B cell (primary cell): ENCODE measurements around the gene ABCG1. TPM values are rescaled to one million over a fixed set of nuclear protein-coding genes. Genes with fewer than 3 reads are reported as not detected.

Experiments used
- ATAC-seq: fragments of 200-7000 bp; cut with Tn5 transposase; one replicate; pipeline ENCODE4 v1.10.0; 2021; ENCODE audit warnings: low read depth, mild to moderate bottlenecking, moderate number of reproducible peaks, moderate library complexity
- CTCF ChIA-PET: fragments of 350-600 bp; sonication (Branson Sonifier 250); formaldehyde crosslinking; loops from one replicate; lab custom pipeline; 2021; ENCODE audit warnings: antibody characterized with exemption, inconsistent platforms; lab: Charles Lee
- POLR2A ChIA-PET: fragments of 350-600 bp; sonication (Branson Sonifier 250); formaldehyde crosslinking; loops from one replicate; lab custom pipeline; 2021; ENCODE audit warnings: antibody characterized with exemption; lab: Charles Lee
- DNase-seq: peaks from one replicate; pipeline ENCODE4 v3.0.0; 2013
- H2AFZ ChIP-seq: 2 replicates; pipeline ENCODE4 v1.6.1; 2012; ENCODE audit warnings: mild to moderate bottlenecking, low read depth, low read length; ENCODE audit not compliant: insufficient read depth, poor library complexity, severe bottlenecking
- H3K27ac ChIP-seq, 2 donors: 1 replicate in 1 of 2; 2 replicates in 1 of 2; pipeline ENCODE4 v1.5.1; 2012 to 2013; ENCODE audit warnings: low read length in 2 of 2, mild to moderate bottlenecking in 2 of 2, moderate library complexity in 1 of 2
- H3K27me3 ChIP-seq, 4 experiments: fragments of 200-600 bp in 1 of 4; sonication (generic) in 1 of 4; replicated peaks in 1 of 4; 1 replicate in 2 of 4; 2 replicates in 2 of 4; pipeline versions ENCODE4 v1.6.1 to v1.7.0; 2013 to 2016; ENCODE audit warnings: low read length in 3 of 4, mild to moderate bottlenecking in 2 of 4, mixed read lengths in 1 of 4, moderate library complexity in 1 of 4; ENCODE audit not compliant: insufficient read depth in 4 of 4, control insufficient read depth in 3 of 4; ENCODE audit errors: control extremely low read depth in 1 of 4
- H3K36me3 ChIP-seq, 2 experiments: replicated peaks in 1 of 2; 1 replicate in 1 of 2; 2 replicates in 1 of 2; pipeline versions ENCODE4 v1.6.1 to v1.7.1; 2013; ENCODE audit warnings: low read length in 1 of 2; ENCODE audit not compliant: insufficient read depth in 2 of 2, control insufficient read depth in 1 of 2; ENCODE audit errors: control extremely low read depth in 1 of 2, extremely low read depth in 1 of 2
- H3K4me1 ChIP-seq, 2 donors: fragments of 200-600 bp in 1 of 2; sonication (generic) in 1 of 2; 1 replicate in 1 of 2; 2 replicates in 1 of 2; pipeline versions ENCODE4 v1.5.1 to v1.6.1; 2013 to 2017; ENCODE audit warnings: low read length in 2 of 2; ENCODE audit not compliant: control insufficient read depth in 2 of 2, insufficient read depth in 2 of 2
- H3K4me2 ChIP-seq: replicated peaks from 2 replicates; pipeline ENCODE3; 2012; ENCODE audit warnings: mild to moderate bottlenecking, low read depth, low read length; ENCODE audit not compliant: poor library complexity, severe bottlenecking
- H3K4me3 ChIP-seq, 5 experiments: fragments of 200-600 bp in 1 of 5; sonication (generic) in 1 of 5; 1 replicate in 3 of 5; 2 replicates in 2 of 5; pipeline versions ENCODE4 v1.5.1 to v1.7.0; 2011 to 2016; ENCODE audit warnings: low read length in 4 of 5, mild to moderate bottlenecking in 4 of 5, low read depth in 2 of 5, control low read depth in 1 of 5, moderate library complexity in 1 of 5; ENCODE audit not compliant: insufficient read depth in 1 of 5; ENCODE audit errors: control extremely low read depth in 1 of 5, extremely low read depth in 1 of 5
- H3K79me2 ChIP-seq: fragments of 200-600 bp; sonication (generic); one replicate; pipeline ENCODE4 v1.6.0; 2016; ENCODE audit warnings: low read length; ENCODE audit not compliant: control insufficient read depth, insufficient read depth
- H3K9ac ChIP-seq: fragments of 200-600 bp; sonication (generic); 2 replicates; pipeline ENCODE4 v1.6.1; 2017; ENCODE audit warnings: mild to moderate bottlenecking, low read length, moderate library complexity
- H3K9me3 ChIP-seq, 3 donors: one replicate each; pipeline versions ENCODE4 v1.6.1 to v1.7.1; 2013; ENCODE audit warnings: low read length in 2 of 3; ENCODE audit not compliant: control insufficient read depth in 2 of 3, insufficient read depth in 1 of 3; ENCODE audit errors: control extremely low read depth in 1 of 3
- H4K20me1 ChIP-seq: 2 replicates; pipeline ENCODE4 v1.6.0; 2012; ENCODE audit warnings: mild to moderate bottlenecking, low read length; ENCODE audit not compliant: insufficient read depth, control insufficient read depth, poor library complexity, severe bottlenecking
- H3K27ac Mint-ChIP-seq: one replicate; pipeline ENCODE4 v1.8.0; 2021; ENCODE audit warnings: mixed read lengths
- H3K27me3 Mint-ChIP-seq: one replicate; pipeline ENCODE4 v1.8.0; 2021; ENCODE audit warnings: mixed read lengths
- H3K4me1 Mint-ChIP-seq: one replicate; pipeline ENCODE4 v1.8.0; 2021; ENCODE audit warnings: mixed read lengths
- H3K4me3 Mint-ChIP-seq: one replicate; pipeline ENCODE4 v1.8.0; 2021; ENCODE audit warnings: mixed read lengths
- H3K9me3 Mint-ChIP-seq: one replicate; pipeline ENCODE4 v1.8.0; 2022; ENCODE audit warnings: mixed read lengths; ENCODE audit not compliant: insufficient read depth
- EZH2 ChIP-seq: IDR thresholded peaks from 2 replicates; pipeline ENCODE4 v1.6.1; 2012; ENCODE audit warnings: borderline replicate concordance, low read depth, mild to moderate bottlenecking, moderate library complexity, low read length; ENCODE audit not compliant: insufficient read depth, poor library complexity, severe bottlenecking
- WGBS: methylation state at CpG from one replicate; pipeline ENCODE4 v1.1.5; 2013; ENCODE audit warnings: missing lambda C conversion rate; ENCODE audit not compliant: insufficient coverage; 5-methylcytosine and 5-hydroxymethylcytosine counted together
- intact Hi-C: fragments of 100-400 bp; cut with micrococcal nuclease; formaldehyde crosslinking; loops from one replicate; pipeline ENCODE4 v1.10.0; 2022
- polyA plus RNA-seq: library from polyadenylated mRNA; depleted of rRNA; stranded (reverse); fragments of >200 nt; gene quantifications from 2 replicates; pipeline ENCODE4 v1.2.3, GENCODE V29; 2012
- total RNA-seq, 2 donors: library from RNA; stranded (reverse); fragments of 120-200 nt in 1 of 2; gene quantifications; 1 replicate in 1 of 2; 2 replicates in 1 of 2; pipeline versions ENCODE4 v1.2.3 to v1.2.4, GENCODE V29; 2013 to 2022
- TF ChIP-seq, protein P1 (sequence below): fragments of 200-600 bp; IDR thresholded peaks from one replicate; pipeline ENCODE4 v1.8.0; 2022; ENCODE audit warnings: antibody characterized with exemption, mild to moderate bottlenecking

Gene ABCG1
- total and polyA plus RNA-seq, 2 donors (not counting 1 experiment from before 2014, with no cell fraction given), result 8.7 to 27.5 TPM

- H3K27ac ChIP-seq, result no peak overlapping the region
- no peaks in the 10 kb centered on the region for H3K27me3 ChIP-seq
- no peak overlapping the region for H3K9ac ChIP-seq
- POLR2A ChIA-PET, result no interaction called here
- no peak overlapping the region for H3K4me3 ChIP-seq
- H3K36me3 ChIP-seq, result no peaks in the 10 kb centered on the region
- DNase-seq (no peak), ATAC-seq (no peak)
- H2AFZ ChIP-seq, result no peak overlapping the region
- CTCF ChIA-PET, result interaction anchor here (0.9 kb wide), 1 partner anchor 17 kb away, joined by 3 read pairs; no protein-coding TSS in a partner anchor
- Mint-ChIP-seq H3K27me3 (no peaks in the 10 kb centered on the region), H3K4me1 (peaks cover 19% of the 10 kb centered on the region), H3K9me3 (no peaks in the 10 kb centered on the region), H3K4me3 (no peak overlapping the region), H3K27ac (no peak overlapping the region)
- intact Hi-C loops, result no loop called here
- peaks cover 18% of the 10 kb centered on the region for H3K79me2 ChIP-seq
- H4K20me1 ChIP-seq, result peaks cover 18% of the 10 kb centered on the region
- H3K9me3 ChIP-seq, result peaks cover 0 to 22% (median 3%) of the 10 kb centered on the region in 3 donors
- 97% methylated on average over 9 of the region's 9 CpGs for WGBS
- H3K4me1 ChIP-seq, result peaks cover 13 to 20% of the 10 kb centered on the region in 2 donors
- no peak overlapping the region for H3K4me2 ChIP-seq
- no peak for TF ChIP-seq EZH2
- TF ChIP-seq, protein P1, sequence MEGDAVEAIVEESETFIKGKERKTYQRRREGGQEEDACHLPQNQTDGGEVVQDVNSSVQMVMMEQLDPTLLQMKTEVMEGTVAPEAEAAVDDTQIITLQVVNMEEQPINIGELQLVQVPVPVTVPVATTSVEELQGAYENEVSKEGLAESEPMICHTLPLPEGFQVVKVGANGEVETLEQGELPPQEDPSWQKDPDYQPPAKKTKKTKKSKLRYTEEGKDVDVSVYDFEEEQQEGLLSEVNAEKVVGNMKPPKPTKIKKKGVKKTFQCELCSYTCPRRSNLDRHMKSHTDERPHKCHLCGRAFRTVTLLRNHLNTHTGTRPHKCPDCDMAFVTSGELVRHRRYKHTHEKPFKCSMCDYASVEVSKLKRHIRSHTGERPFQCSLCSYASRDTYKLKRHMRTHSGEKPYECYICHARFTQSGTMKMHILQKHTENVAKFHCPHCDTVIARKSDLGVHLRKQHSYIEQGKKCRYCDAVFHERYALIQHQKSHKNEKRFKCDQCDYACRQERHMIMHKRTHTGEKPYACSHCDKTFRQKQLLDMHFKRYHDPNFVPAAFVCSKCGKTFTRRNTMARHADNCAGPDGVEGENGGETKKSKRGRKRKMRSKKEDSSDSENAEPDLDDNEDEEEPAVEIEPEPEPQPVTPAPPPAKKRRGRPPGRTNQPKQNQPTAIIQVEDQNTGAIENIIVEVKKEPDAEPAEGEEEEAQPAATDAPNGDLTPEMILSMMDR, result no peak
Measured at GRCh38 chr21:42215942-42216725, 2.8 kb upstream of the ABCG1 start.
